NCI-H226 (cell line): ENCODE results near the gene NELFB.
A peak's percentile ranks its signal among the peaks of the same experiment; 100 is the strongest.

Experiments used
- DNase-seq: peaks from one replicate; pipeline ENCODE4 v3.0.0-alpha.2; 2015

NELFB gene

DNA sequence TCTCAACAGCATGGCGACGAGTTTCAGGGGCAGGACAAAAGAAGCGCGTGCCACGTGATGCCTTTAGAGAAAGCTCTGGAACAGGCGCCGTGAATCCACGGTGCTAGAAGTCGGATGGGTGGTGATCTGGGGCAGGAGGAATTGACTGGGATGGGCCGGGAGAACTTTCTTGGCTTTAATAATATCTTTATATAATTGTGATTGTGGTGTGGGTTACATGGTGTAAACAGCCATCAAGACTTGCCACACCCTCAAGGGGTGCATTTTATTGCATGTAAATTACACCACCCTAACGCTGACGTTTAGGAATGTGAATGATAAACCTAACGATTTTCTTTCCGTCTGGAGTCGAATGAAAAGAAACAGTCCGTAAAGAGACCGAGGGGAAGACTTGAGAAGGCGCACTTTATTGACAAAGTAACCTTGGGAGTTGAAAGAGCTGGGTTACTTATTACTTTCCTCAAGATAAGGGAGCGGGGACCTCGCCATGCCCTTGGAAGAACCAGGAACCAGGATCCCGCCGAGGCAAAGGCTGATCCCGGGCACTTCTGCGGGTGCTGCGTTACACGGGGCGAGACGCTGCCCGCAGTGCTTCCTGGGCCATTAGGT, 38.5 kb downstream of the NELFB start:
- DNase-seq: no peak

DNA sequence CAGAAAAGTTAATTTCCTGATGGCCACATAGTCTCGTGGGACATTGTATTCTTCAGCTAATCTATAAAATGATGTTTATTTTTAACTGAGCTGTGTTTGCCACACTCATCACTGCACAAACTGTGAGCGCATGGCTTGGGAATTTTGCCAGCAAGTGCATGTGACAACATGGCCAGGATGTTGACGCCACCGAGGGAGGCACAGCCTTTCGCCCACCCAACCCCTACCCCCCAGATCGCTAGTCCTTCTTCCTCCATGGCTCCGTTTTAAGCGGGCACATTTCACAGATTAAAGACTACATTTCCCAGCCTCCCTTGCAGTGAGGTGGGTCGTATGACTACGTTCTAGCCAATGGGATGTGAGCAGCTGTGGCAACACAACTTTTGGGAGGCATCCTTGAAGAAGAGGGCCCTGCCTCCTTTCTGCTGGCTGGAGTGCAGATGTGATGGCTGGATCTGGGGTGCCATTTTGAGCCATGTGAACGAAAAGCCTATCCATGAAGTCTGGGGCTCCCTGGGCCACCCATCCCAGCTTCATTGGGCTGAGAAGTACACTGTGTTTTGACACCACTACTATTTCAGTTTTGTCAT, 39.1 kb downstream of the NELFB start:
- peak; percentile 36 for DNase-seq

DNA sequence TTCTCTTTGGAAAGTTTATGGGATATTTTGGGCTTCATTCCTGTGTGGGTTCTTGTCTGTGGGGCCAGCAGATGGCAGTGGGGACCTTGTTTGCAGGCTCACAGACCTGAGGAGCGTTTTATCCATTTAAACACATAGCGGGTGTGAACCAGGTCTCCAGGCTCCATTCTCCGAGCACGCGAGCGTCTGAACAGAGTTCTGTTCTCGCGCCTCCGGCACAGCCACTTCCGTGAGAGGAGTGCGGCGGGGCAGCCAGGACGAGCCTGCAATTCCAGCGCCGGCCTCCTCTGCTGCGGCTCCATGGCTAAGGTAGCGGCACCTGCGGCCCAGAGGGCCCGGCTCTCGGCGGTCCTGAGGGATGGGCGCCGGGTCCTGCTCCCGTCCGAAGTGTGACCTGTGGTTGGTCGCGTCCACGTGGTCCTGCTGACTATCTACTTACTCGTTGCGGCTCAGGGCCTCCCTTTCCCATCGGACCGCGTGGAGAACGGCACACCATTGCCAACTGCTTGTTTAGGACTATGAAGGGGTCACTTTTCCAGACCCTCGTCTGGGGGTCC, 39.6 kb downstream of the NELFB start:
- no peak for DNase-seq

DNA sequence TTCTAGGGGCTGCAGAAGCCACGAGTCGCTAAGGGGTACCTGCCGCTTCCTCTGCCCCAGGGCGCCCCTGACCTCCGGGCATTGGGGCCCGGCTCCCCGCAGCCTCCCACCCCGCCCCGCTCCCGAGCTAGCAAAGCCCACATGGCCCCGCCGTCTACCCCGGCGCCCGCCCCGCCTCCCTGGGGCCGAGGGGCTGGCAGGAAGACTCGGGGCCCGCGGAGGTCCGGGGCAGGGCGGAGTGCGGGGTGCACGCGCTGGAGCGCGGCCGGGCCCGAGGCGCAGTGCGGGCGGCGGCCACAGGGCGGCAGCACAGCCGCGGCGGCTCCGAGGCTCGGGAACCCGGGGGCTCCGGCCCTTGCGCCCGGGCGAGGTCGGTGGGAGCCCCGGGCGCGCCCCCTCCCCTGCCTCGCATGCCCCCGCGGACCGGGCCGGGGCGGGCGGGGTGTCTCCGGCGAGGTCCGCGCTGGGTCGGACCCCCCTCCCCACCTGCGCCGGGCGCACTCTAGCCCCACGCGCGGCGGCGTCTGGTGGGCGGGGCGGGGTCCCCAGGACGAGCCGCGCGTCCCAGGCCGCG, 40.2 kb downstream of the NELFB start:
- DNase-seq: peak; percentile 13

DNA sequence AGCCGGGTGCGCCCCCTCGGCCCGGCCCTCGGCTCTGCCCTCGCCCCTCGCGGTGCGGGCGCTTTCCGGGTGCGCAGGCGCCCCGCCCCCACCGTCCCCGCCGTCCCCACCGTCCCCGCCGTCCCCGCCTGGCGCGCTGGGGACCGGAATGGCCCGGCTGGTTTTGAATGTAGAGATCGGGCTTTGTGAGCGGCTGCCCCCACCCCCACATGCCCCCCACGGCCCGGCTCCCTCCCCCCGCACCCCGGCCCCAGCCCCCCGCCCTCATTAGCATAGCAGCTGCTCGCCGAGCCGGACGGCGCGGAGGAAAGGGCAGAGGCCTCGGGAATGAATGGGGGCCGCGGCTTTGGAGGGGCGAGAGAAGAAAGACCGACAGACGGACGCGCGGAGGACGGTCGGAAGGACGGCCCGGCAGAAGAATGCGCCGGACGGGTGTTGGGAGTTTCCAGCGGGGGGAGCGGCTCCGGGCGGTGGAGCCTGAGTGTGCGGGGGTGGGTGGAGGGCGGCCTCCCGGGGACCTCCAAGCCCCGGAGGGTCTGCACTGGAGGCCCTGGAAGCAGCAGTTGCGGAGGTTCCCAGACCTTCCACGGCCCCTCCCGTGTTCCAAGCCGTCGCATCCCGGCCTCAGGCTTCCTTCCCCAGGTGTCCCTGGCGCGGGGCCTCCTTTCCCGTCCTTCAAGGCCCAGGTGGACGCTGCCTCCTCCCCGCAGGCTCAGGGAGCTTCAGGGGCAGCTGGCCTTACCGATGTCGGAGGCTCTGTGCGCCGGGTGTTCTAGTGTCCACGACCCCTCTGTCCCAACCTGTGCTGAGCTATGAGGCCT, 40.9 kb downstream of the NELFB start:
- no peak for DNase-seq

DNA sequence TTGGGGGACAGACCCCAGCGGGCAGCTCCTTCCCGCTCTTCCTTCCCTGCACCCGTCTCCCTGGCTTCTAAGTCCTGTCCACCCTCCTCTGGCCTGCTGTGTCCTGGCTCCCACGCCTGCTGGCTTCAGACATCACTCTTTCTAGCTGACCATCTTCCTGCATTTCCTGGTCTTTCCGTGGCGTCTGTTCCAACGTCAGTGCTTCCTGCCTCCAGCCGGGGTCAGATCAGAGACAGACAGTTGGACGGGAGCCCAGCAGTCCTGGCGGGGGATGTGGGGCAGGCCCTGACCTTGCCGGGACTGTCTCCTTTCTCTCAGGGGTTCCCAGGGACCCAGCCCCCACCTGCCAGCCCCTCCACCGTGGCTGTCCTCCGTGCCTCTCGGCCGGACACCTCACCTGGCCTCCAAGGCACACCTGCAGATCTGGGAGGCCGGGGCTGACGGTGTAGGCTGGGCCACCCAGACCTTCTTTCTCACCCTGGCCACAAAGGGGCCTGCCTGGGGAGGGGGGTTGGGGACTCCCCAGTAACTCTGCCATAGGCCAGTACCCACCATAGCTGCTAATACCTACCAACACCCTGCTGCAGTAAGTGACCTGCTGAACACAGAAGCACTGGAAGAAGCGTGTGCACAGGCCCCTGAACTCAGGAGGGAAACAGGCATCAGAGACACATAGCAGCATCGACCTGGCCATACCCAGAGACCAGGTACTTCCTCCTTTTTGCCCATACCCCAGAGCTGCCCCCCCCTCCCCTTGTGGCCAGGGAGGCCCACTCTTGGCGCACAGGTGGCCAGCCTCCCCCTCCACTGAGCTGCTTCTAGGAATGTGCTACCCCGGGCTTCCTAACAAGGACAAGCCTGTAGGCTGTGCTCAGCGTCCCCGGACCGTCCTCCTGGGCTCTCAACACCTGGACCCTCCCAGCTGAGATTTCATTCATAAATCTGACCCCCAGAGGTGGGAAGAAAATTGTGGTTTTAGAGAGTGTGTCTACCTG, 41.8 kb downstream of the NELFB start:
- DNase-seq: peak; percentile 36

DNA sequence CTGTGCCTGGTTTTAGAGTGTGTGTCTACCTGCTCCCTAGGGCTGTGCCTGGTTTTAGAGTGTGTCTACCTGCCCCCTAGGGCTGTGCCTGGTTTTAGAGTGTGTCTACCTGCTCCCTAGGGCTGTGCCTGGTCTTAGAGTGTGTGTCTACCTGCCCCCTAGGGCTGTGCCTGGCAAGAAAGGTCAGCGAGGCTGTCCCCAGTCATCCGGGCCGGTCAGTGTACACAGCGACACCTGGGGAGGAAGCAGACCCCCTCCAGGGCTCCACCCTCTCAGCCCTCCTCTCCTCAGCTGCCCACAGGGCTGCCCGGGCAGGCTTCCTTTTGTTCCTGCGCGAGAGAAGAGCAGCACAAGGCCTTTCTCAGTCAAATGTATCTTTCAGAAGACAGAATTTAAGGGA, 42.8 kb downstream of the NELFB start:
- no peak for DNase-seq

DNA sequence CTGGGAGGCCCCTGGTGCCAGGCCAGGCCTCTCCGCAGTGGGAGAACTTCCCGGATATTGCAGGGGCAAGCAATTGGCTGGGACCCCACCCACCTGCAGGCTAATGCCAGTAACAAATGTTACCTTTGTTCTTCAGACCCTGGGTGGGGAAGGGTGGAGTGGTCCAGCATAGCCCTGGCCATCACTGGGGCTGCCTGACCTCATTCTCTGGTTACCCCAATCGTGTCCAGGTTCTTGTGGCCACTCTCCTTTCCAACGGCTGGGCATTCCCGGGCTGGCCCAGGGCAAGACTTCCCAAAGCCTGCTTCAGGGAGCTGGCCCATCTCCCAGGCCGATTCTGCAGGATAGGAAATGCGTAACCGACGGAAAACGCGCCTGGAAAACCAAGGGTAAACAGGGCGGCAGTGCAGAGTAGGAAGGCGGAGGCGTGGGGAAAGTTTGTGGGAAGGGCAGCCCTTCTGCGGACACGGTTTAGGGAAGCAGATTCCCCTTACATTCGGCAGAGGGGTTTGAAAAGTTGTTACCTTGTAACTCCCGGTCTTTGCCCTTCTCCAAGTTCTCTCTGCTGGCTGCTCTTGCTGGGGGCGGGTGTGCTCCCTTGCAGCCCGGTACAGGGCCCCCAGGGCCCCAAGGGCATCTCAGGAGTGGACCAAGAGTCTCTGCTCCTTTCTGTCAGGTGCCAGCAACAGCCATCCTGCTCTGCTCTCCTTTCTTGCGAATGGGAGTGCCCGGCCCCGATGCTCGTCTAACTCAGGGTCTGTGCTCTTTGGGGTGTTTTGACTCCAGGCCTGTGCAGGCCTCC, 43.5 kb downstream of the NELFB start:
- no peak for DNase-seq

DNA sequence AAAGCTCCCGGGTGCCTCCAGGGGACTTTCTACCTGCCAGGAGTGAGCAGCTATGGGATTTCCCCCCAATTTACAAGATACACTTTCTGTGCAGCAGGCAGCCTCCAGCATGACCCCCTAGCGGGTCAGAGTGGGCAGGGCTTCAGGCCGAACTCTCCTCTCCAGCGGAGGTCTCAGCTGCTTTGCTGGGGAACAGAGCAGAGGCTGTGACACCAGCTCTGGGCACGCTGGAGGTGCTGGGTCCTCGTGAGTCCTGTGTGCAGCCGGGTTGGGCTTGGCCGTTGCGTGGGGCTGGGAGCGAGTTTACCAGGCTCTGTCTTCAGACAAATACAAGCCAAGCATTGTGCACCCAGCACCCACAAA, 44.1 kb downstream of the NELFB start:
- DNase-seq: no peak

DNA sequence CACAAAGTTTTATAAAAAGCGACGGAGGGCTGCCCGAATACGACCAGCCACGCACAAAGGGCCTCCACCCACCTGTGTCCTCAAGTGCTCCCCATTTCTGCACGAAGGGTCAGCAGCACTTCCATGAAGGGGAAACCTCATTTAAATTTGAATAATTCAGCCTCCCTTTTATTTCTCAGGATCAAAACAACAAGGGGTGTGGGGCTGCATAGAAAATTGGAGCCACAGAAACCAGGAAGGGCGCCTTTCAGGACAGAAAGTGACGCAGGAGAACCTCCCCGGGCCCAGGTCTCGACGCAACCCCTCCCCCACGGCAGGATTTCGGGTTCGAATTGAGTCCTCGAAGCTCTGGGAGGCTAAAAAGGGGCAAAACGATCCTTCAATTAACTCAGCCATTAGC, 44.8 kb downstream of the NELFB start:
- no peak for DNase-seq

DNA sequence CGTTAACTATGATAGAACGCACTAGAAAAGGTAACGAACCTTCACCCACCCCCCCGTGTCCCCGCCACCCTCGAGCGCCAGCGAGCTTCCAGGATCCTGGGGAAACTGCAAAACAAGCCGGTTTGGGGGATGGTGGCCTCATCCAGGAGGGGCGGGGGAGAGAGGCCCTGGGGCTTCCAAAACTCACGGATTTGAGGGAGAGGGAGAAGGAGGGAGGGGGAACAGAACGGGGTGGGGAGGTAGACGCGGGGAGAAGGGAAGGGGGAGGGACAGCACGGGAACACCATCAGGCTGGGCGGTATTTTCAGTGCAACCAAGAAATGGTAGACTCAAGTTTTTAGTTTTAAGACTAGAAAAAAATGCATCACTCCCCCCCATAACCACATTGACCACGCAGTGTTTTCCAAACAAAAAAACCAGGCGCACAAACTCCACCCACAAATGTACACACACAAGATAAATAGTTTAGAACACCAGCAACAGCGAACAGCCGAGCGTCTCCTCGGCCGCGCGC, 45.5 kb downstream of the NELFB start:
- DNase-seq: no peak

DNA sequence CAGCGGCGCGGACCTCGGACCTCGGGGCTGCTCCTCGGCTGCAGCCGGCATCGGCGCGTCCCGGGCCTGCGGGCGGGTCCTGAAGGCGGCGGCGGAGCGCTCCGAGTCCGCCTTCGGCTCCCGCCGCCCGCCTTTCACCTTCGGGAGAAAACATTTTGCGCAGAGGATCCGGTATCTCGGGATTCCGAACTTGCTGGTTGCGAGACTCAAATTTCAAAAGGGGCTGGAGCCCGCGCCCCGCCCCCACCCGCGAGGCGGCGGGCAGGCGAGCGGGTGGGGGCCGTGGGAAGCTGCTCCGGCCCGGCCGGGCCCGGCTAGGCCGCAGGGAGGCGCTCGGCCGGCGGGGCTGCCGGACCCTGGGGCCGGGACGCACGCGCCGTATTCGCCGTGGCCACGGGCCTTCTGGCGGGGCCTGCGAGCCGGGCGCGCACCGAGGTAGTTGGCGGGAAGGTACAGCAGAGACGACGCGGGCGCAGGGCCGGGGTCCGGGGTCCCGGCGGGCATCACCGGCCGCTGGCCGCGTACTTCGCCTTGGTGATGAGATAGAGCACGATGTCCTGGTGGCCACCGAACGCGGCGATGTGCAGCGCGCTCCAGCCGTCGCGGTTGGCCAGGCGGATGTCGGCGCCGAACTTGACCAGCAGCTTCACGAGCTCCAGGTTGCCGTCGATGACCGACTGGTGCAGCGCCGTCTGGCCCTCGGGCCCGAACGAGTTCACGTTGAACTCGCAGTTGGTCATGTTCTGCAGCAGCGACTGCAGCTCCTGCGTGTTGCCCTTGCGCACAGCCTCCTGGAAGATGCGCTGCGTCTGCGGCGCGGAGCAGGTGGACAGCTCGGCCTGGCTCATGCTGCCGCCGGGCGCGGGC, 46.2 kb downstream of the NELFB start:
- peak; percentile 42 for DNase-seq

DNA sequence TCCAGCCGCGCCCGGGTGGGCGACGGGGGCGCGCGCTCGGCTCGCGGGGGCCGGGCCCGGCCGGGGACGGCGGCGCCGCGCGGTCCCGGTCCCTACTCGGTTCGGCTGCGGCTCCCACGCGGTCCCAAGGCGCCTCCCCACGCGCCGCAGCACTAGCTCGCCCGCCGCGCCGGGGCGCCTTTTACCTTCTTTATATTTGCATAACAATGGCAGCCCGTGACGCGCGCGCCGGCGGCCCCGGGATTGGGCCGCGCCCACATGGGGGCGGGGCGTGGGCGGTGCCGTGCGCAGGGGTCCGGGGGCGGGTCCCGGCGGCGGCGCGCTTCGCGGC, 47.0 kb downstream of the NELFB start, which contains the start of gene NRARP:
NRARP (minus strand) TSS at position 154 of the 331 bp plus-strand sequence. CDS start 343 bp downstream, outside the sequence.
- DNase-seq: peak; percentile 71

DNA sequence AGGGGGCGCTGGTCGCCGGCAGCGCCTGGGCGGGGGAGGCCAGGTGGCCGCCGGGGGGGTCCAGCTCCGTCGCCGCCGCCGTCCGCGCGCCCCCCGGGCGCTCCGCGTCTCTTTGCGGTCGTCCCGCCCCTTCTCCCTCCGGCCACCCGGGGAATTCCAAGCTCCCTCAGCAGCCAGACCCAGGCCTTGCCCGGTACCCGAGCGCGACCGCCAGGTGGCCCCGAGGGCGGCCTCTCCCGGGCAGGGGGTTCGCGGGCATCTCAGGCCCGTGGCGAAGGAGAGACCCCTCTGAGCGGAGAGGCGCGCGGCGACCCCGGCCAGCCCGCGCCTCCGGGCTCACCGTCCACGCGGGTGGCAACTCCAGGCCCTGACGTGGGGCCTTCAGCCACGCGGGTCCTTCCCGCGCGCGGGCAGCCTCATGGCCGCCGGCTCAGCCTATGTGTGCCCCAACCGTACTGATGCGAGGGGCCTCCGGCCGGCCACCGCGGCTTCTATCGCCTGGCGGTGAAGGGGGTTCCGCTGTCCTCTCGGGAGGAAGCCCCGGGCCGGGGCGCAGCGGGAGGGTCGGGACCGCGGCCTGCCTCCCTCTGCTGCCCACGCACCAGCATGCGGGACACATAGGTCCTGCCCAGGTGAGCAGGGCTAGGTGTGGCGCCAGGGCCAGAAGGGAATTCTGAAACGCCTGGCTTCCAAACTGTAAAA, 47.5 kb downstream of the NELFB start:
- peak; percentile 13 for DNase-seq

DNA sequence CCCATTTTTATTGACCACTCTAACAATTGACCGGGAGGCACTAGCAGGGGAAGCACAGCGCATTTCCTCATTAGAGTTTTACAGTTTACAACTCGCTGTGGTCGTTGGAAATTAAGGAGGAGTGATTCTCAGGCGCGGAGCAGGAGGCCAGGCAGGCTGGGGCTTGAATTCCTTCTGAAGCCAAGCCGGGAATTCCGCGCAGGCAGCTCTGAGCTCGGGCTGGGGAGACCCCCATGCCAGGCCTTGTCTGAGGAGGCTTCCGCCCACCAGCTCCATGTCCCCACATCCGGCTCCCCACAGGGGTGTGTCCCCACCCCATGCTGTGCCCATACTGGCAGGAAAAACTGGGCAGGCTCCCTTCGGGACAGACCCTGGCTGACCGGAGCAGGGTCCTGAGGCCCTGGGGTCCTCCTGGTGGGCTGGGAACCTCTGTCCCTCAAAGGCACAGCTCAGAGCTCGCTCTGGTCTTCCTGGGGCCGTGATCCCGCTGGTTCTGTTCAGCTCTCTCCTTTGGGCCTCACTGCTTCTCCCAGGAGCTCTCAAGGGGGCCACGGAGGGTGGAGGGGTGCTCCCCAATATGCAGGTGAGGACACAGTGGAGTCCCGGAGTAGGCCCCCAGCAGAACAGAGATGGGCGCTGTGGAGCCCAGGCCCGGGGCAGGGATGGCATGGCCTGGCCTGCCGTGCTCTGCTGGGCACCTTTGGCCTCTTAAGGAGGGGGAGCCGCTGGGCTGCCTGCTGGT, 48.2 kb downstream of the NELFB start:
- no peak for DNase-seq

DNA sequence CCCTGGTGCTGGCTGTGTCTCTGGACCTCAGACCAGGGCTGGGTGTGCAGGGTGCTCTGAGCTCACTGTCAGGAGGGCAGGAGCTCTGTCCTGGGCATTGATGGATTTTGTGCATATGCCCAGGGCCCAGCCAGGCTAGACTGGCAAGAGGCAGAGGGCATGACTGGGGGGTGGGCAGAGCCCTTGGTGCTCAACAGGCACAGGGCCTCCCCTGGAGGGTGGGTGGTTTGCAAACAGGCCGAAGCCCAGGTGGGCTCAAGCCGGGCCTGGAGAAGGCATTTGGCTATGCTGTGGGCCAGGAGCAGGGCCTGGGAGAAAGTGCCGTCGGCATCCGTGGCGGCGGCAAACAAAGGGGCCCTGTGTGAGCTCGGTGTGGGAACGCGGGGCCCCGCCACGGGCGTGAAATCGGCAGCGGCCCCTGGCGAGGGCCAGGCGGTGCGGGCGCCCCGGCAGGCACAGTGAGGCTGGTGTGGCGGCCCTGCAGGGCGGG, 48.8 kb downstream of the NELFB start:
- DNase-seq: no peak

DNA sequence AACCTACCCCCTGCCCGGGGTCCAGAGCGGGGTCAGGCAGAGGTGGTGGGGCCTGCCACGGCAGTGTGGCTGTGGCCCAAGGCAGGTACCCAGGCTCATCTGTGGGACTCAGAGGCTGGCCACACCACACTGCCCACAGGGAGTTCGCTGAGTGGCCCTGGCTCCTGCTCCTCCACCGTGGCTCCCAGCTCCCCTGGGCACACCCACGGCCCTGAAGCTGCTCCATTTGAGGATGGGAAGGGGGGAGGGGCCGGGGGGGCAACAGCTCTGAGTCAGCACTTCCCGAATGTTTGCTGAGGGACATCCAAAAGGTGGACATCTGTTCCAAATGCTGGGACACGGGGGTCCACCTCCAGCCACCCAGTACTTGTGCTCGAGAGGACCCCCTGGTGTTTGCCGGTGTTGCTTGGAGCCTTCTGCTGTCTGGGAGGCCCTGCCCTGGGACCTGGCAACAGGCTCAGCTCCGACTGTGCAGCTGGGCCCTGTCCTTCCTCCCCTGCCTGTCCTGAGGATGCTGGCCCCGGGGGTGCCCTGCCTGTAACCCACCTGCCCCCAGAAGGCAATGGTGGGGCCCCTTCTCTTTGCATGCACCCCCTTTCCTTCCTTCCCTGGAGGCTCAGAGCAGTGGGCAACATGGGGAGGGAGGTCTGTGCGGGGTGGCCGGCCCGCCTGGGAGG, 49.4 kb downstream of the NELFB start:
- no peak for DNase-seq
